ENCODE data around the gene SGPL1.

The SGPL1 gene

DNA sequence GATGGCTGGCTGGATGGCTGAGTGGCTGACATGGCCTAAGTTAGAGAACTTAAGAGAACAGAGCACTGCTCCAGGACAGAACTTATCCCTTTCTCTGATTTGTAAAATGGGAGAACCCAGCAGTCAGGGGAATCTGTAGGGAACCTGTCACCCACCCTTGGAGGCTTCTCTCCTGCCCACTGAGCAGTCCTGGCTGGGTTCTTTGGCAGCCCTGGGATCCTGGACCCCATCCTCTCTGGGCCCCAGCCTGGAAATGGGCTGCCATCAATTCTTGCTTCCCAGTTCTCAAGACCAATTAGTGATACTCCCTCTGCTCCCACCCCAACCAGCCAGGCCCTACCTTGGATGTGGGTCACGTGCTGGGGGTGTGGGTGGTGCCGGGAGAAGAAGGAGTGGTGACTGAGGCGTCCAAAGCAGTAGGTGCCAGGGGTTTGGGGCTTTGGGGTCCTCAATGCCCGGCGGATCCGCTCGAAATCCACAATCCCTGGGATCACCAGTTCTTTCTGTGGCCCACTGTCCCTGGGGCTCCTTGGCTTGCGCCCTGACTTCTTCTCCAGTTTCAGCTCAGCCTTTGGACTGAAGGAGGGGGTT, 34.2 kb upstream of the SGPL1 start:
- DNase-seq, result no peak

DNA sequence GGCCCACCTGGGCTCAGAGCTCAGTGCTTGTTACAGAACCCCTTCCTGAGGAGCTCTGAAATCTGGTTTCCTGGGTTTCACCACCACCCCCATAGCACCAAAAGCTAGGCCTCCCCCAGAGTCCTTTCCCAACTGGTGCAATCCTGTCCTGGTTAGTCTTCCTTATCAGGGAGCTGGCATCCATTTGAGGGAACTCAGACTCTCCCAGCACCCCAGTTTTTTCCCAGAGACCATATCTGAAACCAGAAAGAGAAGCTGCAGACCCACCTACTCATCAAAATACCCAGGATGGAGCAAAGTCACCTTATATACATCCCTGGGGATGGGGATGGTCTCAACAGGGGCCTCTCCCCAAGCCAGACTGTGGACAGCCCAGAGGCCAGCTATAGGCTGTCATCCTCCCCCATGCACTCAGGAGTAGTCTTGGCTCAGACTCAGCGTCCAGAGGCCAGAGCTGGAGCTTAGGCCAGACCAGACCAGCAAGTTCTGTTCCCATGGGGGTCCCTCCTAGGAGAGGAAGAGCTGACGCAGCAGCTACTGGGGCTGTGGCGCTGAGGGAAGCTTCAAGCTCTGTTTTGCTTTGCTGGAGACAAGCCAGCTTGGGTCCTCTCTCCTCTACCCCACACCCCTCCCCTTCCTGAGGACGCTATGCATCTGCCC, 33.5 kb upstream of the SGPL1 start:
- no peak for DNase-seq

DNA sequence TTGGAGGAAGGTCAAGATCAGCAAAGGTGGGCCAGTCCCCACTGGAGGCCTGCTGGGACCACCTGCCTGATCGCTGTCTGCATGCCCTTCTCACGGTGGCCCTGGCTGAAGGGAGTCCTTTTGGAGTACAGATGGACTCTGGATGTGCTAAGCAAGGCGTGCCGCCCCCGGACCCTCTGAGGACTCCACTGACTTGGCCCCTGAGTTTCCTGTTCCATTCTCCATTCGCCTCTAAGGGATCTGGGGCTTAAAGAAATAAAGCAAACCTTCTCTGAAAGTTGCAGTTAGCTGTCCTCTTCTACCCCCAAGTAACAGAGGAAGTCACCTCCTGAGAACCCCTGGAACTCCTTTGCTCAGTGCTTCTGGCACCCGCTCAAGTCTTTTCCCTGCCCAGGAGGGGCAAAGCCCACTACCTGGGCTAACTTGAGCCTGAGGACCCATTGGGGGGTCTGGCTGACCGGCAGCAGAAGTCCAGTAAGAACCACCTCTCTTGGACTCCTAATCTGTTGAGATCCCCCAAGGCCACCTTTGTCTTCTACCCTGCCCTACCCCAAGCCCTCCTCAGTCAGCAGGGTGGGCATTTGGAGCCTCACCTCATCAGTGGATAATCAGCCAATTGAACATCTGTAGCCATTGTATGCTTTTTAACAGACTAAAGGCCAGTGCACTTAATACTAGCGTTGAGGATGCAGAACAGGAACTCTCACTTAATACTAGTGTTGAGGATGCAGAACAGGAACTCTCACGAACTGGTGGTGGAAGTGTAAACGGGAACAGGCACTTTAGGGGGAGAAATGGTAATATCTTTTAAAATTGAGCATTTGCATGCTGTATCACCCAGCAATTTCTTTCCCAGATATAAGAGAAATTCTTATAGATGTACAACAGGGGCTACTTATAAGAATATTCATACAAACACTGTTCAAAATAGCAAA, 32.7 kb upstream of the SGPL1 start:
- no peak for DNase-seq

DNA sequence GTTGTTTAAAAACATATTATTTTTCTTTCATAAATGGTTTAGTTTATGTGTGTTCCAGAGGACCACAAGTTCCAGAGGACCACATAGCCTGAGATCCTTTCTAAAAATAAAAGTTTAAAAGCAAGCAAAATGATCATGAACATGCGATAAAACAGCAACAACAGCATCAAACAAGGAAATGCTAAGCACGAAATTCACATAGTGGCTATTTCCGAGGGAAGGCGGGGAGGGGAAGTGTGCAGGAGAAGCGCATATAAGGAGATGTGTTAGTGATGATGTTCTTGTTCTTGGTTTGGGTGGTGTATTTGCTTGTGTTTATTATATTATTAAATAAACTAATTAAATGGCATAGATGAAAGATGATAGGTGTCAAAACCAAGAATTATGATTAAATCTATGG, 31.7 kb upstream of the SGPL1 start:
- no peak for DNase-seq

DNA sequence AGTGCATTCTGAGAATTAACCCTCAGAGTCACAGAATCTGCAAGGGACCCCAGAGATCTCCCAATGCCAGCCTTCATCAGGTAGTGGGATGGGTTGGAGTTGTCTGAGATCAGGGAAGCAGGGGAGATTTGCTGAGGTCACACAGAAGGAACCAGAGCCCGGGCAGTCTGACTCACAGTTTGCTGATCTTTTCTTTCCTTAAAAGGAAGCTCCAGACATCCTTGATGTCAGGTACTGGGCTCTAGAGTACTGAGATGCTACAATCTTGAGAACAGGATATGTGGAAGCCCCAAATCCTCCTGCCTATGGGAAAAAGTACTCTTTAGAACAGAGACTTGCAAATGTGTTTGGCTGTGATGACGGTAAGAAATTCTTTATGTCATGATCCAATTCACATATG, 31.3 kb upstream of the SGPL1 start:
- DNase-seq, result no peak

DNA sequence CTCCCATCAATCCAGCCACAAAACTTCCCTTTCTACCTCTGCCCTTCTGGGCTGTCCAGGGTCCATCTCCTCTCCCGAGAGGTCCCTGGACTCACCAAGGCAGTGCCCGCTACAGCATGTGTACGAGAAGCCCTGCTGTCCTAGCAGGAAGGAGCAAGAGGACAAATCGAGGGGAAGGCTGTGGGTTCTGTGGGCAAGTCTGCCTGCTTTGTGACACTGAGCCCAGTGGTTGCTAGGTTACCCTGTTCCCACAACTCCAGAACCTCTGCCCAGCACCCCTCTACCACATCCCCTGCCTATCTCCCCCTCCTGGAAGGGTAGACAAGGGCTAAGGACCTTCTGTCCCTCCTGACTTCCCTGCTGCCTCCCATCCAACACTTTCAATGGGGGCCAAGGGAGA, 30.6 kb upstream of the SGPL1 start, which contains the start of gene TBATA:
Gene TBATA, minus strand, starts transcription at position 188 of the 400 bp plus-strand sequence. CDS start 1,998 bp downstream, outside the sequence.
- no peak for DNase-seq

DNA sequence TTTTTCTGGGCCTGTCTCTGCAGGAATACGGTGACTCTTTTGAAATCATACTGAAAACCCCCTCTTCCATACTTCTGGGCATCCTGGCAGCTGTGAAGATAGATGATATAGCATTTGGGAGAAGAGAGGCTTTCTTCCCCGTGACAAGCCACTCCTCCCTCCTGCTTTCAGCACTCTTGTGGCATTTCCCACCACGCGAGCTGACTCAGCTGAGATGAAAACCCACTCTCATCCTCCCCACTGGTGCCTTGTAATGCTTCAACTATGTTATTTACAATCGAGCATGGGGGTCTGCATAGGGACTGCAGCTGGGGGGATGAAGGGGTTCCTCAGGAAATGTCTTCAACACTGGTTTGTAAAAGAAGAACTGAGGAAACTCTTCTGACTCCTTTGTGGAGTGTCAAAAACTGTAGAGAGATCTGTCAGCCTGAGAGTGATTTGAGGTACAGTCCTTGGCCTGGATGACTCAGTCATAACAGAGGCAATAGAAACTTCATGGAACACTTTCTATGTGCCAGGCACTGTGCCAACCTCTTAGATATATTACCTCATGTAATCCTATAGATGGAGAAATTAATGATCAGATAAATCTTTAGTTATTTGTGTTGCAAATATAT, 28.8 kb upstream of the SGPL1 start:
- DNase-seq, result no peak

DNA sequence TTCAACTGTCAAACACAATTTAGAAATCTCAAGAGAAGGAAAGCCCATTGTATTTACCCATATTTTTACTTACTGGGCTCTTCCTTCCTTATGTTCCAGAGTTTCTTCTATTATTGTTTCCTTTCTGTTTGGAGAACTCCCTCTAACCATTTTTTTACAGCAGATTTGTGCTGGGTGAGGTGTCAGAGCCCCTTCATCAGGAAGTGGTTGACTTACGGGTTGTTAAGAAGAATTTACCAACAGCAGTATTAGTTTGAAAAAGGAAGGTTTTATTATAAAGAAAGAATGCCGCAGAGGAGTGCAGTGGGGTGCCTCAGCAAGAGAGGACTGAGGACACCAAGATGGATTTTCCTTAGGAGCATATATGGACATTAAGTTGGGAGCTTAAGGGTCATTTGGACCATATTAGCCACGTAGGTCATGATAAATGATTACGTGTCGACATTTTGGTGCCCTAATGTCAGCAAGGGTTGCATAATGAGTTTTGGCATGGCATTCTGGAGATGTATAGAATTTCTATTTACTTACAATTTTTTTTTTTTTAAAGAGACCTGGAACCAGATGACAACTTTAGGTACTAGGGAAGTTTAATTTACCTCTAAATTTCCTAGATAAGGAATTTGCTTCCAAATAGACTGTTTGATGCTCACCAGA, 24.2 kb upstream of the SGPL1 start:
- no peak for DNase-seq

DNA sequence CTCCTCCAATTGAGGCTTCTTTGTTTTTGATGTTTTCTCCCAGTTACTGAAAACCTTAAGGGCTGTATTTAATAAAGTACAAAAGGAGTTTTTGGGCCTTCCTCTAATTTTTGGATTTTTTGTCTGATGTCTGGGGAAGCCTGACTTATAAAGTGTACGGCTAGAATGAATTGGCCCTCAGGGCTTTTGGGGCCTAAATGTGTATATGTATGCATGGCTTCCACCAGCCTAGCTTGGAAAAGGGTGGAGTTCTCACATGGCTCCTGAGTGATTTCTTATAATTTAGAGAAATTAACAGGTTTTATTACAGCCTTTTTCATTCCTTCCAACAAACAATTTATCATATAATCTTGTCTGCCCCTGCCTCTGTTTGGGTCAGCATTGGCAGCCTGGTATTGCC, 20.1 kb upstream of the SGPL1 start:
- no peak for DNase-seq

DNA sequence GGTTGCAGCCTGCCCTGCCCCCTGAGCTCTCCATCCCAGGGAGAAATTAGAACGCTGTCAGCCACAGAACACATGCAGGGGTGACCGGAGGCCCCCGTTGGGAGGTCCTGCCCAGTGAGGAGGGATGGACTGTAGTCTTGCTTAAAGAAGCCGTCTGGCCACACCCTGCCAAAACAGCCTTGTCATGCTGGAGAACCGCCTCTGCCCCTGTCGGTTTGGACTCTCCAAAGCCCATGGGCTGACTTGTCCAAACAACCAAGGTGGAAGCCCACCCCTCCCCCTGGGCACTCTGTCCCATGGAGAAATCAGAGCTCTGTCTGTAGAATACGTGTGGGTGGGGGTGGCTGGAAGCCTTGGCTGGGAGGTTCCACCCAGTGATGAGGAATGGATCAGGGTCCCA, 17.9 kb upstream of the SGPL1 start:
- DNase-seq, result no peak

DNA sequence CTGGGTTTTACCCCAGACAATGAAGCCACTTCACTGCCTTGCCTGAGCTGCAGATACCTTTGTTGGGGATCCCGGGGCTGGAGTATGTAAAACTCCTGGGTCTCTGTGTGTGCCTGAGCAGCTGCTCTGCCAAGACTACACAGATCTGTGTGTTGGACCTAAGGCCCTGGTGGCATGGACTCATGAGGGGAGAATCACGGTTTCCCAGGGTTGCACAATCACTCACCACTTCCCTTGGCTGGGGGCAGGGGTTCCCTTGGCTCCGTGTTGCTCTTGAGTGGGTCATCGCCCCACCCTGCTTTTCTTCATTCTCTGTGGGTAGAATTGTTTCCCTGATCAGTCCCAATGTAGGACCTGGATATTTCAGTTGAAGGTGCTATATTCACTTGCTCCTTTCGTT, 16.6 kb upstream of the SGPL1 start:
- no peak for DNase-seq

DNA sequence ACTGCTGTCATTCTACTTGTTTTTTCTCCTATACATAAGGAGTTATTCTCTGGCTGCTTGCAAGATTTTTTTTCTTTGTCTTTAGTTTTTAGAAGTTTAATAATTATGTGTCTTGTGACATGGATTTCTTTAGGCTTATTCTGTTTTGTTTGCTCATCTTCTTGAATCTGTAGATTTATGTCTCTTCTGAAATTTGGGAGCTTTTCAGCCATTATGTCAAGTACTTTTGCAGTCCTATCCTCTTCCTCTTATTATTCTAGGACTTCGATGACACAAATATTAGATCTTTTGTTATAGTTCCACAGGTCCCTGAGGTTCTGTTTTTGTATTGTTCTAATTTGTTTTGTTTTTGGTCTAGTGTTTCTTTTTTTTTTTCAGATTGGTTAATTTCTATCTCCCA, 13.9 kb upstream of the SGPL1 start:
- no peak for DNase-seq

DNA sequence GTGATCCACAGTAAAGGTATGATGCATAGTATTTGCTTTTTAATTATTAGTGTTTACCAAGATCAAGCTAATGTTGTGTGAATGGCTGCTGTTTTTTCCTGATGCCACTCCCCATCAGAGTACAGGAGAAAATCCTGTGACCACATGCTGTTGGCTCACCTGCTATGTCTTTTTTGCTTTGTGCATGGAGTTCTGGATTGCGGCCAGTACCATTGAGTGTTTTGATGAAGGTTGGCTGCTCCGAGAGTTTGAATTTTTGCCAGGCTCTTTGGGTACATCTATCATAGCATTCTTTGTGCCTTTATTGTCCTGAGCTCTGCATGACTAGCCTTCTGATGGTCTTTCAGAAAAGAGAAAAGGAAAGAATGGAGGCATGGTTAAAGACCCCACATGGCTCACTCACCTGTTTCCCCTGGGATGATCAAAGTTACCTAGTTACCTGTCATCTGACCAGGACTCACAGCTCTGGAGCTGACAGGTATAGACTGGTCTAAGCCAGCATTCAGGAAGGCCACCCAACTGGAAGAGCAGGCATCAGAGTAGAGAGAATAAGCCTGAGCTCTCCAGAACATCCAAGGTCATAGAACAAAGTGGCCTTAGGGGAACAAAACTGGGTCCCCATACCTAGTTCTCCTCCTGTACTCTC, 11.8 kb upstream of the SGPL1 start:
- no peak for DNase-seq

DNA sequence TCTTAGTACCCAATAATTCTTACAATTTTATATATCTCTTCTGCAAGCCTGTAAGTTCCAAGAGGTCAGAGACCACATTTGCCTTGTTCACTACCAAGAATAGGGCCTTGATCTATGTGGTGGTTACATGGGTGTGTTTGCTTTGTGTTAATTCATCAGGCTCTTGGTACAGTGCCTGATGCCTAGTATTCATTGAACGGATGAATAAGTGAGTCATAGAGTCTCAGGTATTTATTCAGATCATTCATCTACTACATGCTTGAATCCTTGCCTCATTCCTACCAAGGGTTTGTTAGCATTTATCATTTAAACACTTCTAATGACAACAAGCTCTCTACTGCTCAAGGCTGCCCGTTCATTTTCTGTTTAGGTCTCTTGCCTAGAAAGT, 11.3 kb upstream of the SGPL1 start:
- no peak for DNase-seq

DNA sequence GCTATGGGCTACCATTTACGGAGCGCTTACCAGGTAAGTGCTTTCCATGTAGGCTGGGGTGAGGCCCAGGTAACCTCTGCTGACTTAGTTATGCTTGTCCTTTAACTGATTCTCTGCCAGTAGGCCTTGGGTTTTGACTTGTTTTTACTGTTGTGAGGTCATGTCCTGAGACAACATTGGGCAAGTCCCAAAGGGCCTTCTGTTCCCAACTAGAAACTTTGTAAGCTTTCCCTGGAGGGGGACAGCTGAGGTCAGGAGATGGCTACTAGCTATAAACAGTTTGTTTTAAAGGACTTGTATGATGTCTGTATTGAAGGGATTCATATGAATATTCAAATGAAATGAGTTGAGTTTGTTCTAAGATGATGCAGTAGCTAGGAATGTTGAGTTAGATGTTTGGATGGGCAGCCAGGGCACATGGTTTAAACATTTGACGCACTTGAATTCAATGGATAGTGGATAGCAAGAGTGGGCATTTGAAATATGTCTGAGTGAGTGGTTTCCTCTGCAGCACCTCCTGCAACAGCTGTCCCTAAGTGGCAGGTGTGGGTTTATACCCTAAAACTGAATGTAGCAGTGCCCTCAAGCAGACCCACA, 10.0 kb upstream of the SGPL1 start:
- DNase-seq, result no peak

DNA sequence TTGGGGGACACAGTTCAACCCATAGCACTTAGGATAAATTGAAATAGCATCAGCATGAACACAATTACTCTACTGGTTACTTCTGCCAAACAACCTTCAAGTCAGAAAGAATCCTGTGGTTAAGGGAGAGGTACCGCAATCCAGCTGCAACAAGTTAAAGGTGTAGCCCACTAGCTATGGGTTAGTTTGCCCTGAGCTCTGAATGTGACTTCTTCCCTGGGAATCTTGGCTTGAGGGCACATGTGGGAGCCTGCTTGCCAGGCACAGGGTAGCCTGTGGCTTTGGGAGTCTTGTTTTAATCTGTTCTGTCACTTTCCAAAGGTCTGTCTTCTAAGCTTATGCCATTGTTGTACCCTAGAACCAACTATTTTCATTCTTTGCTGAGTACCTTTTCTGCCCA, 8.9 kb upstream of the SGPL1 start:
- no peak for DNase-seq

DNA sequence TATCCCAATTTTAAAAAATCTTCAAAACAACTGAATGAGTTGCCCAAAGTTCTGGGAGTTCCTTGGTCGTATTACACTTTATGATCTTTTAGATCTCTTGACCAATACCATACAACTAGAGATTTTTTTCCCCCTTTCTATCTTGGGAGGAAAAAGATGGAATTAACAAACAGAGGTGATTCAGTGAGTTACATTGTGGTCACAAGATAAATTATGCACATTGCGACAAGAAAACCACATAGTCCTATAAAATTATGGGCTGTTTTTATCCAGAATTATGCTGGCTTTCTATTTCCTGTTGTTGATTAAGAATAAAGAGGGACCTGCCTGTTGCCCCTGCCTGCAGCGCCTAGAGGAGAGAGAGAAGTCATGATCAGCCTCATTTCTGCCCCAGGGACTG, 8.2 kb upstream of the SGPL1 start:
- no peak for DNase-seq

DNA sequence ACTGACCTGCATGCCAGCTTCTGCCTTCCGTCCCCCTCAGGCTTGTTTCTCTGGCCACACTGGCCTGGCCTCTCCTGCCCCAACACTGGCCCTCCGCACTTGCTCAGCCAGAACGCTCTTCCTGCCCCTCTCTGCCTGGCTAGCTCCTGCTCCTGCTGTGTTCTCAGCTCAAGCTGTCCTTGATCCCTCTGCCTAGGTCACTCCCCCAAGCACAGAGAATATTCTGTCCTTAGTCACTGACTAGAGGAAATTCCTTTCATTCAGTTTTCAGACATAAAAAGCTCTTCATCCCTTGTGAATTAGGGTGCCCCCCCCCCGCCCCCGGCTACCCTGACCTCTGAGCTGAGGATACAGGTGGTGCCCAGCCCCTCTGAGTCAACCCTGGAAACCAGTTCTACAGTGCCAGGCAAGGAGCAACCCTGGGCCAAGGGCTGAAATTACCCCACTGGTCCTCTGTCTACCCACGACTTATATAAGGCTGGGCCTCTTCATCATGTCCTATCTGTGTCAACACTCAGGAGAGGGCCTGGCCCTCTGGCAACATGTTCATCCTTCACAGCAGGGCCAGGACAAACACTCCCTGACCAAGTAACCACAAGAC, 6.6 kb upstream of the SGPL1 start:
- DNase-seq, result no peak

DNA sequence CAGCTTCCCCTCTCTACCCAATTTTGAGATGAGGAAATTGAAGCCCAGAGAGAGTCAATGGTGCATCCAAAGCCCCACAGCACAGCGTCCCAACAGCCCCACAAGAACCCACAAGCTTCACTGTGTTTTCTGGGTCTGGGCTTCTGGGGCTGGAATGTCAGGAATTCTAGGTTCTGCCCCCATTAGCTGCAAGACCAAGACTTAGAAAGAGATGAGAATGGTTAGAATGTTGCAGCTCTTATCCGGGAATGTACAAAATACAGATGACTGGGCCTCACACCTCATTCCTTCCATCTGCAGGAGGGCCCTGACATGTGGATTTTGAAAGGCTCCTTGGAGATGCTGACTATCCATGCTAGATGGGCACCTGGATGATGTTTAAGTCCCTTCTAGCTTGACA, 6.0 kb upstream of the SGPL1 start:
- DNase-seq, result no peak

DNA sequence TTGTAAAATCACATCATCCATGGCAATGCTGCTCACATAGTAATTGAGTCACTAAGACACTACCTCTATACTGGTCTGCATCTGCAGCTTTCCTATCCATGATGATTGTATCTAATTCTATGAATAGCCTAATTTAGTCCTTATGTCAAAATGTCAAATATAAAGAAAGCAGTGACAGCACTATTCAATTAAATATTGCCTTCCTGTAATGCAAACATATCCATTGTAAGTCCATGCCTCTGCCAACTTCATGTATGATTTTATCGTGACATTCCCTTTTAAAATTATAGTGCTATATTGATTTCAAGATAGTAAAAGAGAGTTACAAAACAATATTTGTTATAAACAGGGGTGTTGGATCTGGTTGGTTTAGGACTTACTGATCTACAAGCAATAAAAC, 4.8 kb upstream of the SGPL1 start:
- no peak for DNase-seq

DNA sequence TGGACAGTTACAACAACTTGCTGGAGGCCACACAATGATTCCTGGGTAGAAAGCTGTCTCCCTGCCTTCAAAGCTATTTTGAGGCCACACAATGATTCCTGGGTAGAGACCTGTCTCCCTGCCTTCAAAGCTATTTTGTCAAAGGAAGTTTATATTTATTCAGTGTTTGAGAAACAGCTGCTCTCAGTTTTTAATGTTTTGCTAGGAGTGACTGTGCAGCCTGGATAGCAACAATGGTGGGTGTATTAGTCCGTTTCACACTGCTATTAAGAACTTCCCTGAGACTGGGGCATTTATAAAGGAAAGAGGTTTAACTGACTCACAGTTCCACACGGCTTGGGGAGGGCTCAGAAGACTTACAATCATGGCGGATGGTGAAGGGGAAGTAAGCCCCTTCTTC, 3.9 kb upstream of the SGPL1 start:
- no peak for DNase-seq

DNA sequence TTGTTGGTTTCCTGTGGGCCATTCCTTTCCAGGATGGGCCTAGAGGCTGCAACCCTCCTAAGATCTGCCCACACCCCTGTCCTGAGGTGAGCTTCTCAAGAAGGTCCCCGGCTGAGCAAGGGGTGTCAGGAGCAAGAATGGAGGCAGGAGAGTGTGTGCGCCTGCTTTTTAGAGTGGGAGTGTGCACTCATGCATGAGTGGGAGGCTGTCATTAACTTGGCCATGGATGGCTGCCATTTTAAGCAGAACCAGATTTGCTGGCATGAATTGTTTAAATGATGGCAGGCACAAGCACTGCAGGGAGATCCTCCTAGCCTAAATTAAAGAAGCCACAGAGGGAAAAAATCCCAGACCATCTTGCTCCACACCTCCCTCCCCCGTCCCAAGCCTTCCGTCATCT, 2.9 kb upstream of the SGPL1 start:
- DNase-seq, result no peak
